ENCODE results near the gene NCOA1. TPM values are rescaled to one million over a fixed set of nuclear protein-coding genes. Genes with fewer than 3 reads are reported as not detected.

NCOA1 gene
- total RNA-seq, 1 donor from 2014 or later, result 75.1 TPM

GRCh38 chr2:24708537-24709152 is 217.6 kb downstream of the NCOA1 start:
- Mint-ChIP-seq H3K36me3 (ENCODE audit: unreplicated experiment) (no peaks in the 10 kb centered on the region), H3K27me3 (ENCODE audit: unreplicated experiment) (peaks cover 2% of the 10 kb centered on the region), H3K27ac (ENCODE audit: unreplicated experiment) (no peak overlapping the region), H3K4me1 (ENCODE audit: low read depth, unreplicated experiment) (peaks cover 14% of the 10 kb centered on the region), H3K4me3 (ENCODE audit: unreplicated experiment) (no peak overlapping the region), H3K9me3 (ENCODE audit: unreplicated experiment) (no peaks in the 10 kb centered on the region)
- no peak for TF ChIP-seq CTCF (IDR thresholded peaks at IDR 0.05; ENCODE audit: partially characterized antibody, unreplicated experiment)
- DNase-seq, result no peak

DNA sequence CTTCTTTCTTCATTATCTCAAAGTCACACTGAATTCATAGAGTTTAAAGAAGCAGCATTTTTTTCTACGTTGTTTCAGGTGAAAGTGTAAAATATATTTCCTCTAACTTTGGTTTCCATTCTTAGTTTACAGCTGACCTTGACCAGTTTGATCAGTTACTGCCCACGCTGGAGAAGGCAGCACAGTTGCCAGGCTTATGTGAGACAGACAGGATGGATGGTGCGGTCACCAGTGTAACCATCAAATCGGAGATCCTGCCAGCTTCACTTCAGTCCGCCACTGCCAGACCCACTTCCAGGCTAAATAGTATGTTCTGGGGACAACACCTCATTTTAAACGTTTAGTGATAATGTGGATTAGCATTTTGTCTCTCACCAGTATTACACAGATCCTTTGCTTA is 219.8 kb downstream of the NCOA1 start:
- peaks cover 14% of the 10 kb centered on the region for H3K4me1 Mint-ChIP-seq (ENCODE audit: low read depth, unreplicated experiment)
- H3K4me3 Mint-ChIP-seq (ENCODE audit: unreplicated experiment), result no peak overlapping the region
- H3K36me3 Mint-ChIP-seq (ENCODE audit: unreplicated experiment), result no peaks in the 10 kb centered on the region
- H3K27me3 Mint-ChIP-seq (ENCODE audit: unreplicated experiment), result peaks cover 2% of the 10 kb centered on the region
- H3K9me3 Mint-ChIP-seq (ENCODE audit: unreplicated experiment), result no peaks in the 10 kb centered on the region
- H3K27ac Mint-ChIP-seq (ENCODE audit: unreplicated experiment), result no peak overlapping the region
- no peak for TF ChIP-seq CTCF (IDR thresholded peaks at IDR 0.05; ENCODE audit: partially characterized antibody, unreplicated experiment)
- no peak for DNase-seq

DNA sequence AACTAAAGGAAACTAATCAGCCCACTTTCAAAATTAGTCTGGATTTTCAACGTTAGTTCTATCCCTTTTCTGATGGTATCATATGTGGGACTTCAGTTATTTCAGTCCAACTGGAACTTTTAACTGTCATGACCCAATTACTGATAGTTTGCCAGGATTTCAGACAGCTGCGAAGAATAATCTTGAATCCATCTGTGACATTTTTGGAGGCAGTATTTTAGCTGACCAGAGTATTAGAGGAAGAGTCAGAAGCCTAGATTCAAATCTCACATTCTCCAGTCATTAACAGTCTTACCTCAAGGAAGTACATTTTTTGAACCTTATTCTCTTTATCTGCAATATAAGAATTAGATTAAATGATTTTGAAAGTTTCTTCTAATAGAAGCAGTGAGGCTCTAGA is 220.8 kb downstream of the NCOA1 start:
- H3K9me3 Mint-ChIP-seq (ENCODE audit: unreplicated experiment), result peaks cover 1% of the 10 kb centered on the region
- H3K36me3 Mint-ChIP-seq (ENCODE audit: unreplicated experiment), result no peaks in the 10 kb centered on the region
- H3K27me3 Mint-ChIP-seq (ENCODE audit: unreplicated experiment), result peaks cover 2% of the 10 kb centered on the region
- H3K27ac Mint-ChIP-seq (ENCODE audit: unreplicated experiment), result no peak overlapping the region
- peaks cover 11% of the 10 kb centered on the region for H3K4me1 Mint-ChIP-seq (ENCODE audit: low read depth, unreplicated experiment)
- no peak overlapping the region for H3K4me3 Mint-ChIP-seq (ENCODE audit: unreplicated experiment)
- TF ChIP-seq CTCF (IDR thresholded peaks at IDR 0.05; ENCODE audit: partially characterized antibody, unreplicated experiment), result no peak
- DNase-seq, result no peak

- H3K4me1 Mint-ChIP-seq (ENCODE audit: low read depth, unreplicated experiment), result peaks cover 11% of the 10 kb centered on the region
- no peak for TF ChIP-seq CTCF (IDR thresholded peaks at IDR 0.05; ENCODE audit: partially characterized antibody, unreplicated experiment)
- peaks cover 1% of the 10 kb centered on the region for H3K9me3 Mint-ChIP-seq (ENCODE audit: unreplicated experiment)
- H3K27ac Mint-ChIP-seq (ENCODE audit: unreplicated experiment), result peak overlapping the region; percentile 13
- H3K4me3 Mint-ChIP-seq (ENCODE audit: unreplicated experiment), result no peak overlapping the region
- no peak for DNase-seq
- H3K36me3 Mint-ChIP-seq (ENCODE audit: unreplicated experiment), result no peaks in the 10 kb centered on the region
- peaks cover 2% of the 10 kb centered on the region for H3K27me3 Mint-ChIP-seq (ENCODE audit: unreplicated experiment)
These were observed 221.2 kb downstream of the NCOA1 start for GRCh38 chr2:24712296-24712695.

DNA sequence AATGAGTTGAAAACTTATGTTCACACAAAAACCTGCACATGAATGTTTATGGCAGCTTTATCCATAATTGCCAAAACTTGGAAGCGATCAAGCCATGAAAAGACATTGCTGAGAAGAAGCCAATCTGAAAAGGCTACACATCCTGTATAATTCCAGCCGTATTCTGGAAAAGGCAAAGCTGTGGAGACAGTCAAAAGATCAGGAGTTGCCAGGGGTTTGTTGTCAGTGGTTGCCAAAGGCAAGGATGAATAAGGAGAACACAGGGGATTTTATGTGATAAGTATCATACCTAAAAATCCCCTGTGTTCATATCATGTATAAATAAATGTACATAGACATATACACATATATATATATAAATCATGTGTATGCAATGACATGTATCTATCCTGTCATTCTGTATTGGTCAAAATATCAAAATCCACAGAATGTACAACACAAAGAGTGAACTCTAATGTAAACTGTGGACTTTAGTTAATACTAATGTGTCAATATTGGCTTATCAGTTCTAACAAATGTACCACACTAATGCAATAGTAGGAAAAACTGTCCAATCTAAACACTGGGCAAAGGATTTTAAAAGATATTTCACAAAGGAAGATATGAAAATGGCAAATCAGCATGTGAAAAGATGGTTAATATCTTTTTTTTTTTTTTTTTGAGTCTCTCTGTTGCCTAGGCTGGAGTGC is 226.4 kb downstream of the NCOA1 start:
- TF ChIP-seq CTCF (IDR thresholded peaks at IDR 0.05; ENCODE audit: partially characterized antibody, unreplicated experiment), result no peak
- H3K4me1 Mint-ChIP-seq (ENCODE audit: low read depth, unreplicated experiment), result peaks cover 34% of the 10 kb centered on the region
- peaks cover 7% of the 10 kb centered on the region for H3K27me3 Mint-ChIP-seq (ENCODE audit: unreplicated experiment)
- no peak for DNase-seq
- H3K27ac Mint-ChIP-seq (ENCODE audit: unreplicated experiment), result no peak overlapping the region
- no peak overlapping the region for H3K4me3 Mint-ChIP-seq (ENCODE audit: unreplicated experiment)
- H3K9me3 Mint-ChIP-seq (ENCODE audit: unreplicated experiment), result peaks cover 9% of the 10 kb centered on the region
- H3K36me3 Mint-ChIP-seq (ENCODE audit: unreplicated experiment), result no peaks in the 10 kb centered on the region
